Kidney (tissue), 14 donors: Measurements from ENCODE around the gene SAG. TPM values are rescaled to one million over a fixed set of nuclear protein-coding genes. Genes with fewer than 3 reads are reported as not detected.

Source experiments
- DNase-seq, 5 donors: peaks; one replicate each; pipeline ENCODE4 v3.0.0-alpha.2; 2013 to 2020
- FAIRE-seq: peaks from 2 replicates; lab custom pipeline; 2012; peaks lifted over from hg19 to GRCh38; lab: Jason Lieb, UNC
- H3K27ac ChIP-seq, 2 donors: one replicate each; pipeline ENCODE4 v1.7.0; 2013; ENCODE audit warnings: low read depth in 2 of 2, low read length in 2 of 2, inconsistent platforms in 1 of 2
- H3K27me3 ChIP-seq: one replicate; pipeline ENCODE4 v1.7.1; 2013; ENCODE audit warnings: low read length, inconsistent platforms; ENCODE audit not compliant: control insufficient read depth, insufficient read depth
- H3K36me3 ChIP-seq, 3 donors: one replicate each; pipeline versions ENCODE4 v1.7.0 to v1.7.1; 2013; ENCODE audit warnings: low read length in 3 of 3, control low read depth in 1 of 3, inconsistent platforms in 1 of 3; ENCODE audit not compliant: insufficient read depth in 3 of 3, control insufficient read depth in 2 of 3
- H3K4me1 ChIP-seq, 3 donors: one replicate each; pipeline versions ENCODE4 v1.7.0 to v1.7.1; 2013; ENCODE audit warnings: low read length in 3 of 3, inconsistent platforms in 1 of 3, low read depth in 1 of 3; ENCODE audit not compliant: control insufficient read depth in 2 of 3, insufficient read depth in 2 of 3
- H3K4me3 ChIP-seq, 3 donors: one replicate each; pipeline versions ENCODE4 v1.7.0 to v1.8.1; 2013; ENCODE audit warnings: low read length in 3 of 3, control low read depth in 1 of 3, inconsistent platforms in 1 of 3
- H3K9ac ChIP-seq, 3 donors: one replicate each; pipeline versions ENCODE4 v1.7.0 to v1.7.1; 2013; ENCODE audit warnings: low read length in 3 of 3, control low read depth in 1 of 3, inconsistent platforms in 1 of 3
- H3K9me3 ChIP-seq, 3 donors: one replicate each; pipeline versions ENCODE4 v1.7.0 to v1.7.1; 2013; ENCODE audit warnings: low read length in 3 of 3, control low read depth in 1 of 3, inconsistent platforms in 1 of 3; ENCODE audit not compliant: control insufficient read depth in 2 of 3, insufficient read depth in 1 of 3
- intact Hi-C: fragments of 100-400 bp; cut with DNase I; formaldehyde crosslinking; loops from one replicate; pipeline ENCODE4 v1.11.1; 2022
- polyA plus RNA-seq: library from polyadenylated mRNA; stranded (reverse); fragments of 350-450 nt; fragmentation: Illumina TruSeq; extraction: RNeasy Lipid Tissue Mini Kit (QIAGEN cat#74804); gene quantifications from one replicate; pipeline ENCODE4 v1.2.3, GENCODE V29; 2014; ENCODE audit warnings: low read depth, low replicate concordance; ENCODE audit not compliant: insufficient read depth
- total RNA-seq: library from RNA; stranded (reverse); fragmentation: NEBNext Ultra II Directional; extraction: Animal tissue kit (Norgen Biotek cat#: 25700); gene quantifications from one replicate; pipeline ENCODE4 v1.2.1, GENCODE V29; 2021
- TF ChIP-seq, protein P1 (sequence below): IDR thresholded peaks from 3 replicates; pipeline ENCODE4 v1.5.1; 2012; ENCODE audit warnings: mild to moderate bottlenecking, moderate library complexity, borderline replicate concordance; ENCODE audit not compliant: insufficient read depth; ENCODE audit errors: extremely low read depth
- donor health status: control.
- donor health status: control.
- donor health status: control.
- donor health status: control.
- donor health status: control.
- donor health status: DM: yes; HTN: yes; CAD: no.
- donor health status: Normal renal cell carcinoma (clear cell type).

Gene SAG
- total and polyA plus RNA-seq, 2 donors from 2014 or later, result not detected

DNA sequence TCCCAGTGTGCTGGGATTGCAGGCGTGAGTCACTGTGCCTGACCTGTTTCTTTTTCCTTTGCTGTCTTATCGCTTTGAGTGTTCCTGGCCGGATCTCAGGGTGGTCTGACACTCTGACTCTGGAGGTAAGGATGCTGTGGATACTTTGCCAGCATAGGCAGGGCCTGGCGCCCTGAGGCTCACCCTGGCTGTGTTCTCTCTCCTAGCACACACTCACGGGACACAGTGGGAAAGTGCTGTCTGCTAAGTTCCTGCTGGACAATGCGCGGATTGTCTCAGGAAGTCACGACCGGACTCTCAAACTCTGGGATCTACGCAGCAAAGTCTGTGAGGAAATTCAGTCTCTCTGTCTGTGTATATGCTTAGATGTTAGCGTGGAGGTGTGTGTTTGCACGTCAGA is 18.0 kb upstream of the SAG start:
- Histone ChIP-seq H3K9ac (no peak overlapping the region), H3K27me3 (no peaks in the 10 kb centered on the region), H3K4me3 (no peak overlapping the region), H3K36me3 (peaks cover 7 to 70% (median 50%) of the 10 kb centered on the region in 3 donors), H3K4me1 (no peaks in the 10 kb centered on the region), H3K9me3 (no peaks in the 10 kb centered on the region), H3K27ac (no peak overlapping the region)
- DNase-seq (no peak), FAIRE-seq (no peak)
- TF ChIP-seq, protein P1, sequence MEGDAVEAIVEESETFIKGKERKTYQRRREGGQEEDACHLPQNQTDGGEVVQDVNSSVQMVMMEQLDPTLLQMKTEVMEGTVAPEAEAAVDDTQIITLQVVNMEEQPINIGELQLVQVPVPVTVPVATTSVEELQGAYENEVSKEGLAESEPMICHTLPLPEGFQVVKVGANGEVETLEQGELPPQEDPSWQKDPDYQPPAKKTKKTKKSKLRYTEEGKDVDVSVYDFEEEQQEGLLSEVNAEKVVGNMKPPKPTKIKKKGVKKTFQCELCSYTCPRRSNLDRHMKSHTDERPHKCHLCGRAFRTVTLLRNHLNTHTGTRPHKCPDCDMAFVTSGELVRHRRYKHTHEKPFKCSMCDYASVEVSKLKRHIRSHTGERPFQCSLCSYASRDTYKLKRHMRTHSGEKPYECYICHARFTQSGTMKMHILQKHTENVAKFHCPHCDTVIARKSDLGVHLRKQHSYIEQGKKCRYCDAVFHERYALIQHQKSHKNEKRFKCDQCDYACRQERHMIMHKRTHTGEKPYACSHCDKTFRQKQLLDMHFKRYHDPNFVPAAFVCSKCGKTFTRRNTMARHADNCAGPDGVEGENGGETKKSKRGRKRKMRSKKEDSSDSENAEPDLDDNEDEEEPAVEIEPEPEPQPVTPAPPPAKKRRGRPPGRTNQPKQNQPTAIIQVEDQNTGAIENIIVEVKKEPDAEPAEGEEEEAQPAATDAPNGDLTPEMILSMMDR, result no peak
- intact Hi-C loops, result no loop called here

- DNase-seq (no peak), FAIRE-seq (no peak)
- no peaks in the 10 kb centered on the region for H3K4me1 ChIP-seq
- H3K27ac ChIP-seq, result no peak overlapping the region
- intact Hi-C loops, result no loop called here
- H3K9me3 ChIP-seq, result no peaks in the 10 kb centered on the region
- peaks cover 7 to 70% (median 46%) of the 10 kb centered on the region in 3 donors for H3K36me3 ChIP-seq
- H3K27me3 ChIP-seq, result no peaks in the 10 kb centered on the region
- no peak overlapping the region for H3K9ac ChIP-seq
- TF ChIP-seq, protein P1, result no peak
- no peak overlapping the region for H3K4me3 ChIP-seq
Observed at GRCh38 chr2:233290051-233290845, 17.4 kb upstream of the SAG start.

- H3K4me3 ChIP-seq, result no peak overlapping the region
- H3K27me3 ChIP-seq, result no peaks in the 10 kb centered on the region
- intact Hi-C loops, result no loop called here
- no peak overlapping the region for H3K9ac ChIP-seq
- DNase-seq (no peak), FAIRE-seq (no peak)
- H3K9me3 ChIP-seq, result no peaks in the 10 kb centered on the region
- H3K36me3 ChIP-seq, result peaks cover 0 to 42% (median 24%) of the 10 kb centered on the region in 3 donors
- TF ChIP-seq, protein P1, result no peak
- H3K4me1 ChIP-seq, result no peaks in the 10 kb centered on the region
- no peak overlapping the region for H3K27ac ChIP-seq
Observed at GRCh38 chr2:233295891-233296290, 11.7 kb upstream of the SAG start.

- Histone ChIP-seq H3K4me3 (no peak overlapping the region), H3K36me3 (peaks cover 0 to 31% (median 17%) of the 10 kb centered on the region in 3 donors), H3K9me3 (no peaks in the 10 kb centered on the region), H3K27me3 (no peaks in the 10 kb centered on the region), H3K27ac (no peak overlapping the region), H3K9ac (no peak overlapping the region), H3K4me1 (no peaks in the 10 kb centered on the region)
- FAIRE-seq (no peak), DNase-seq (no peak)
- TF ChIP-seq, protein P1, result no peak
- intact Hi-C loops, result no loop called here
Observed at GRCh38 chr2:233297076-233297475, 10.5 kb upstream of the SAG start.
